Activated CD8-positive, alpha-beta memory T cell treated with anti-CD3 and anti-CD28 coated beads, Interleukin-2, amount 50 U/mL, for 48 hours (primary cell): ENCODE measurements around the gene KRT7.

Source experiments
- DNase-seq: peaks from one replicate; pipeline ENCODE4 v3.0.0-alpha.2; 2020

KRT7 gene

GRCh38 chr12:52200086-52200780, 32.8 kb upstream of the KRT7 start:
- no peak for DNase-seq

DNA sequence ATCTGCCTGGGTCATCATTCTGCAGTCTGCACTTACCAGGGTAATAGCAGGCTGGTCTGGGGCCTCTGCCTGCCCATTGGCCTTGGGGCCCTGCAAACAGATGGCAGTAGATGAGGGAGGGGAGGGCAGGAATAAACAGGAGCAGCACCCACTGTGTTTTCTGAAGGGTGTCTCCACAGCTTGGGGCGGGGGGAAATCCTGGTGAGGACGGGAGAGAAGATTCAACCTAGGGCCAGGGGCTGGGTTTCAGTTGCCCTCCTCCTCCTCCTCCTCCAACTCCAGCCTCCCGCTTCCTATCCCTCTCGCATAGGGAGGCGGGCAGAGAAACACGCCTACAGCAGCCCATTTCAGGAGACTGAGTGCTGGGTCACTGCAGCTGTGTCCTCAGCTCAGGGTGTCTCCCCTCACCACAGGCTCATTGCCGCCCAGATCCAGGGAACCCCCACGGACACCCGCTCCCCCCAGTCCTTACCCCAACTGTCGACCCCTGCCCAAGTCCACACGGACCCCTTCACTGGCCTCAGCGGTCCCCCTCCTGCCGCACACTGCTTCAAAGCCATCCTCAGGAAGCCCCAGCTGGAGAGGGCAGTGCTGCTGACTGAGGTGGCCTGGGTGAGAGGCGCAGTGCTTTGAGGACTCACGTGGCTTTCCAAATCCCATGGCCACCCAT, 32.1 kb upstream of the KRT7 start:
- DNase-seq, result no peak

GRCh38 chr12:52201451-52201839, 31.6 kb upstream of the KRT7 start:
- no peak for DNase-seq

GRCh38 chr12:52202361-52203078, 30.5 kb upstream of the KRT7 start:
- no peak for DNase-seq

- DNase-seq, result no peak
Observed at GRCh38 chr12:52203079-52203921, 29.7 kb upstream of the KRT7 start.

DNA sequence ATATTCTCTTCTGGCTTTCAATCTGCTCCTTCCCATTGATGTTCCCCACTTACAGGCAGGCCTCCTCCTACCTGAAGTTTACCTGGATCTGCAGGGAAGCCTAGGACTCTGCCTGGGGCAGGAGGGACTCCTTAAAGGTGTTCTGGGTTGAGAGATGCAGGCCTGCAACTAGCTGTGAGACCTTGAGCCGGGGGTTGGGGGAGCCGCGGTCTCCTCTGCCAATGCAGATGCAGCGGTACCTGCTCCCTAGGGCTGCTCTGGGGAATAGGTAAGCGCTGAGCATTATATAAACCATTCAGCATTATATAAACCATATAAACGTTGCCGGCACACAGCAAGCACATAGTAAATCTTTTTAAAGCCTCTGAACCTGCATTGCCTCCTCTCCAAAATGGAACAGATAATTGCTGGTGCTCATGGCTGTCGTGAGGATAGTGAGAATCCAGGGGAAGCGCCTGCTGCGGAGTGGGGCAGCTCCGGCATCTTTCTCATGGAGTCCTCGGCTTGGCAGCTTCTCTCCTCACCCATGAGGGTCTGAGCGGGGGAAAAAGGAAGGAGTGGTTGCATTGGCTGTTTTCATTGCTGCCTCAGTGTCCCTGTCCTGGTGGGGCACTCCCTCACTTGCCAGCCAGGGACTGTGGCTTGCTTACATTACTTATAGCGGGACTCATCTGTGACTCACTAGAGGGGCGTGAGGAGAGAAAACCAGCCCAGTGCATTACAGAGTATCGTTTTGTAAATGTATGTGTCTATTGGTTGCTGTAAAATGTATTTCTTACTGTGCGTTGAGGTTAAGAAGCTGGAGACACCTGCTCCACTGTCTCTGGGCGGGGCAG, 28.7 kb upstream of the KRT7 start:
- no peak for DNase-seq

DNA sequence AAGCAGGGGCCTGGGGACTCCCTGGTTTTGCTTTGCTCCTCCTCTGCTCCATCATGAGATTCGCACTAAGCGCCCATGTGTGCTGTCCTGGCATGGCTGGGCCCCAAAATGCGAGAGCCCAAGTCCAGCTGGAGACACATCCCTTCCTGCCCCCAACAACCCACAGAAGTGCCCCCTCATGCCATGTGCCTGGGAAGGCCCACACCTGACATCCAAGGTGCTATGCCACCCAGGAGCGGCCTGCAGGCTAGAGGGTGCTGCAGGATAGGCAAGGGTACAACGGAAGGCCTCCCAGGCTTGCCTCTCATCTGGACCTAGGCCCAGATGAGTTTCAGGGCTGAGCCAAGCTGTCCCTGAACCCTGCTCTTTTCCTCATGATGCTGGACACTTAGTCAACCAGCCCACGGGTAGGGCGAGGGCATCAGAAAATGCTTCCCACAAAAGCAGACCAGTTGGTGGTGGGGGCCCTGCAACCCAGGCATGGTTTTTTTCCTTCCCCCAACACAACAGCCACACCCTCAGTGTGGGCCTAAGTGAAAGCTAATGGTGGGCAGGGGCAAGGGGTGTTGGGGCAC, 28.0 kb upstream of the KRT7 start:
- DNase-seq, result no peak

DNA sequence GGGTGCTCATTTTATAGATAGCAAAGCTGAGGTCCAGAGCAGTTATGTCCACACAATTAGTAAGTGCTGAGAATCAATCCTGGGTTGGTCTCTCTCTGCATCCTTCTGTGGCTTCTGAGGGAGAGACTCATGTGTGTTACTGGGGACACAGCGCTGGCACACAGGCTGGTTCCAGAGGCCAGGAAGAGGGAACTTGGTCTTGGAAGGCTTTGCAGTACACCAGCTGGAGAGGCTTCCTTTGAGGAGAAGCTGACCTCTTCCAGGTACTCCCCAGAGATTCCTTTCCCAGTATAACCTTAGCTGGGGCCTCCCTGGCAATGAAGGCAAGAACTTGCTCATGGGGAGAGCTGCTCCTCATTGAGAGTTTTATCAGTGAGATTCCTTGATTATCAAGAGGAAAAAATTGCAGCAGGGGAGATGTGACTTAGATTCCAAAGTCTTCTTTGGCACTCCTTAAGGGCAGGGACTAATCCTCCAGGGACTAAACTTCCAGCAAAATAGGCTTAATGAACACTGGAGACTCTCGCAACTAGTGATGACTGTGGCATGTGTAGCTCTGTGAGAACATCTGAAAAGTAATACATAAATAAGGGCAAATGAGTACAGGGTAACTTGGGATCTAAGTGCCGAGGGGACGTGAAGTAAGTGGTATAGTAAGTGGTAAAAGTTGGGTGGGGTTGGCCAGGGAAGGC, 27.3 kb upstream of the KRT7 start:
- no peak for DNase-seq

DNA sequence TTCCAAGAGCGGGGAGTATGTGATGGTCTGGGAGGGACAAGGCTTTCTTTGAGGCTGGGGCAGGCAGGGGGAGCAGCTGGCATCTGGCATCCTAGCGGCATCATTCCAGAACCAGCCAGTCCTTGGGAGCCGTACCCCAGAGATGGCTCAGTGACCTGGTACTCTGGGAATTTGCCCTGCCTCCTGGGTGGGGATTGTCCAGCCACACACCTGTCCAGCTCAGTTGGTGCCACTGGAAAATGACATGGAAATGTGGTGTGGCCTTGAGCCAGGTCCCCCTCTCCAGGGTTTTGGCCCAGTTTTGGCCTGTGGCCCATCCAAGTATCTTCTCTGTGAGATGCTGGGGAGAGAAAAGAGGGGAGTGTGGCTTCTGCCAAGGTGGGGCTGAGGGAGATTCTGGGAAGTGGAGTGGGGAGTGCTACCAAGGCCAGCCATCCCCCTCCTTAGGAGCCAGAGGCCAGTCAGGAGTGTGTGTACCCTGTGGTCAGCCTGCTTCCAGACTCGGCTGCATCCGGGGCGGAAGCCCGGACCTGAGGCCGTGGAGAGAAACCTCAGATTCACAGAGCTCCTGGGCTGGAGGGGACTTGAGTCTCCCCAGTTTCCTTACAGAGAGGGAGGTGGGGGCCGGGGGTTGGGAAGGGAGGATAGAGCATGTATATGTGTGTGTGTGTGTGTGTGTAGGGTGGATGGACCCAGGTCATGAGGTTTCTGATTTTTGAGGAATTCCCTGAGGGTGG, 26.6 kb upstream of the KRT7 start:
- DNase-seq, result no peak

- no peak for DNase-seq
Observed at GRCh38 chr12:52207106-52207505, 25.9 kb upstream of the KRT7 start.

GRCh38 chr12:52207895-52208294, 25.1 kb upstream of the KRT7 start:
- no peak for DNase-seq

- no peak for DNase-seq
Observed at GRCh38 chr12:52208424-52209165, 24.4 kb upstream of the KRT7 start.

DNA sequence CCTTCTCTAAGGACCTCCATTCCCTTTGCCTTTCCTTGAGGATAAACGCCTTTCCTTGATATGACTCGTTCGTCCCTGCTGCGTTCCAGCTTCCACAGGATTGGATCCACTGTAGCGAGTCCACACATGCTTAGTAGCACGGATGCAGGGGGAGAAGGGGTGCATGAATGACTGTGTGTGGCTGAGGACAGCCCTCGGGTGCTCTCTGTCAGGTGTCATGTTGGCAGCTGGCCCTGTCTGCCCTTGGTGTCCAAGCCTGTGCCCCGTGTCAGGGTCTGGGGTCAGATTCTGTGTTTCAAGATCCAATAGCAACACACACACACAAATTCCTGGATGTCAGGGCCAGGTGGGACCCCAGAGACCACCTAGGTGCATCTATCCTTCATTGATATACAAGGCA, 23.7 kb upstream of the KRT7 start:
- DNase-seq, result no peak

- no peak for DNase-seq
Observed at GRCh38 chr12:52210186-52210924, 22.7 kb upstream of the KRT7 start.

DNA sequence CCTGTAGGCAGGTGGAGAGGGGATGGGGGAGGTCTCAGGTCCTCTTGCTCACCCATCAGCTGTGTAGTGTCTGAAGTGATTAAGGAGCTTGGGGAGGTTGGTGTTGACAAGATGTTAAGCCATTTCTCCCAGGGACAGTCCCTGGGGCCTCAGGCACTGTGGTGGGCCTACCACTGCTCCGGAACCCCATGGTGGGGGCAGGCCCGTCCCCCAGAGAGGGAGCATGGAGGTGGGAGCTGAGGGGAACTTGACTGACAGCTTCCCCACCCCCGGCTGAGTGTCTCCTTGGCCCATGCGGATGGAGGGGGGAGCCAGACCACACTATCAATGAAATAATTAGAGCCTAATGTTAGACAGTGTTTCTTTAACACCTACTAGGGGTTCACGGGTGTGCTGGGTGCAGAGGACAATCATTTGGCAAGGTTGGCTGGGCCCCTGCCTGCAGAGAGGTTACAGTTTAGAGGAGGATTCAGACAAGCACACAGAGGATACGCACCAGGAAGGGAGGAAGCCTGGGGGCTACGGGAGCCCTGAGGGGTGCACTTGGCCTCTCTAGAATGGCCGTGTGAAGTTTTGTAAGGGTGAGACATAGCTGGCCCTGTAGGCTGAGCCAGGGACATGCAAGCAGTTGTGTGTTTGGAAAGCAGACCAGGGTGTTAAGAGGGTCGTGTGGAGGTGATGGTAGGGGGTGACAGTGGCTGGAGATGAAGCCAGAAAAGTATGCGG, 22.0 kb upstream of the KRT7 start:
- DNase-seq, result no peak

- no peak for DNase-seq
Observed at GRCh38 chr12:52211716-52212585, 21.1 kb upstream of the KRT7 start.
